Heart left ventricle (tissue), 16 donors: ENCODE results near the gene USP40. TPM values are rescaled to one million over a fixed set of nuclear protein-coding genes. Genes with fewer than 3 reads are reported as not detected.
"Not testable (repeated sequence)": the region's sequence is repeated elsewhere in the genome, so short reads cannot be mapped to it uniquely, and the experiment has no call there.

Source experiments
- ATAC-seq, 4 donors: fragments of 200-7000 bp; cut with Tn5 transposase; one replicate each; pipeline ENCODE4 v1.9.1; 2020 to 2022; ENCODE audit warnings: moderate library complexity in 4 of 4, mild to moderate bottlenecking in 3 of 4, moderate number of reproducible peaks in 1 of 4
- DNase-seq, 5 donors: peaks; one replicate each; pipeline ENCODE4 v3.0.0-alpha.2; 2020
- H3K27ac ChIP-seq, 12 donors: fragments of 200-600 bp; sonication (generic) in 4 of 12; one replicate each; pipeline versions ENCODE4 v1.5.0 to v1.8.0; 2016 to 2022; ENCODE audit warnings: mild to moderate bottlenecking in 2 of 12
- H3K27me3 ChIP-seq, 9 donors: fragments of 200-600 bp; sonication (generic) in 2 of 9; one replicate each; pipeline versions ENCODE4 v1.5.1 to v1.8.0; 2016 to 2022; ENCODE audit warnings: mild to moderate bottlenecking in 3 of 9
- H3K36me3 ChIP-seq, 9 donors: fragments of 200-600 bp; sonication (generic) in 2 of 9; one replicate each; pipeline versions ENCODE4 v1.5.0 to v1.8.0; 2018 to 2022; ENCODE audit warnings: mild to moderate bottlenecking in 2 of 9
- H3K4me1 ChIP-seq, 12 donors: fragments of 200-600 bp; sonication (generic) in 4 of 12; one replicate each; pipeline versions ENCODE4 v1.5.0 to v1.8.0; 2016 to 2022; ENCODE audit warnings: mild to moderate bottlenecking in 3 of 12
- H3K4me3 ChIP-seq, 12 donors: fragments of 200-600 bp; sonication (generic) in 4 of 12; one replicate each; pipeline versions ENCODE4 v1.5.0 to v1.8.0; 2017 to 2022; ENCODE audit warnings: mild to moderate bottlenecking in 9 of 12, moderate library complexity in 4 of 12
- H3K9me3 ChIP-seq, 12 donors: fragments of 200-600 bp; sonication (generic) in 4 of 12; one replicate each; pipeline versions ENCODE4 v1.5.0 to v1.8.0; 2016 to 2022; ENCODE audit warnings: mild to moderate bottlenecking in 1 of 12
- POLR2A ChIP-seq, 2 donors: fragments of 450-650 bp; IDR thresholded peaks; one replicate each; pipeline ENCODE4 v1.6.1; 2017; ENCODE audit warnings: antibody characterized with exemption in 2 of 2, mild to moderate bottlenecking in 2 of 2, moderate library complexity in 2 of 2
- WGBS, 4 donors: extraction: QIAGEN DNeasy Blood & Tissue Kit in 2 of 4; methylation state at CpG; one replicate each; pipeline versions ENCODE4 v1.1.5 to v1.1.7; 2013 to 2018; 5-methylcytosine and 5-hydroxymethylcytosine counted together
- intact Hi-C, 10 donors: fragments of 100-400 bp; cut with DNase I; formaldehyde crosslinking; loops; one replicate each; pipeline versions ENCODE4 v1.11.1 to v1.14.2; 2022
- polyA plus RNA-seq, 2 donors: library from polyadenylated mRNA; stranded (reverse); fragments of 200-250 nt; gene quantifications; one replicate each; pipeline ENCODE4 v1.2.3, GENCODE V29; 2013
- total RNA-seq, 9 donors: library from RNA; depleted of rRNA in 2 of 9; stranded (reverse); fragments of >200 nt in 2 of 9; fragmentation: NEBNext Ultra II Directional in 3 of 9; extraction: Animal tissue kit (Norgen Biotek cat#: 25700) in 3 of 9; gene quantifications; one replicate each; pipeline versions ENCODE4 v1.1.0 to v1.2.4, GENCODE V29; 2016 to 2023
- TF ChIP-seq, protein P1 (sequence below), 12 donors: fragments of 200-600 bp; sonication (generic) in 4 of 12; IDR thresholded peaks; one replicate each; pipeline versions ENCODE4 v1.5.0 to v1.8.0; 2018 to 2022; ENCODE audit warnings: antibody characterized with exemption in 12 of 12, mild to moderate bottlenecking in 5 of 12
- donor health status: ischemic (EF 13 %, LVEDD 7.1; RV severe dilation, severe dysfunction).
- donor health status: healthy with polysubstance abuse.
- donor health status: DM: no; HTN: yes; CAD: no.
- donor health status: DM: no; HTN: no; CAD: no.
- donor health status: ischemic (EF 25% LVEDD 6.9; RV normal size, moderate dysfunction).
- donor health status: ischemic (EF 25% LVEDD 5.7; RV mildly dilated, moderate dysfunction).
- donor health status: healthy.
- donor health status: DM: yes; HTN: yes; CAD: no.
- donor health status: ischemic (EF 35%, LVEDD 5.7; RV mildly dilated, moderate dysfunction).
- donor health status: nonischemic (EF 11% LVEDD 7.7; RV severe dilation, severe dysfunction).
- donor health status: DM: yes; HTN: yes; CAD: no.
- donor health status: PGD.
- donor health status: ischemic (EF 29% LVEDD 5.4; RV normal size, mild dysfunction).
- donor health status: nonischemic (EF 23%, LVEDD 6.1; RV moderate dilation, normal function).

USP40 gene
- total and polyA plus RNA-seq, 11 donors = 11.1 to 21.8 (median 18.2) TPM

DNA sequence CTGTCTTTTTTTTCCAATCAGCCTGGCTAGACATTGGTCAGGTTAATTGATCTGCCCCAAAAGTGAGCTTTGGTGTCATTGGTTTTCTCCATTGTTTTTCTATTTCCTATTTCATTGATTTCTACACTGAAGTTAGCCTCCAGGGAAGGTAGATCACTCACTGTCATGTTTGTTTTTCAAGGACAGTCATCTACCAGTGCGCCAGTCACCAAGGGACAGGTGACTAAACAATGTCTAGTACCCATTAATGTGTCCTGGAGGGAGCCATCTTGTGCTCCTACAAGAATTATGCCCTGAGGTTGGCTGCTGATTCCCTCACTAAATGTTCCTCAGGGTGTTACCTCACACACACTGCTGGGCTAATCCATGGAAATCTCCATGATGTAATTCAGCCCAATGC is 17.6 kb upstream of the USP40 start:
- H3K4me1 ChIP-seq = no peaks in the 10 kb centered on the region
- no peak for TF ChIP-seq POLR2A (IDR thresholded peaks at IDR 0.05)
- TF ChIP-seq, protein P1, sequence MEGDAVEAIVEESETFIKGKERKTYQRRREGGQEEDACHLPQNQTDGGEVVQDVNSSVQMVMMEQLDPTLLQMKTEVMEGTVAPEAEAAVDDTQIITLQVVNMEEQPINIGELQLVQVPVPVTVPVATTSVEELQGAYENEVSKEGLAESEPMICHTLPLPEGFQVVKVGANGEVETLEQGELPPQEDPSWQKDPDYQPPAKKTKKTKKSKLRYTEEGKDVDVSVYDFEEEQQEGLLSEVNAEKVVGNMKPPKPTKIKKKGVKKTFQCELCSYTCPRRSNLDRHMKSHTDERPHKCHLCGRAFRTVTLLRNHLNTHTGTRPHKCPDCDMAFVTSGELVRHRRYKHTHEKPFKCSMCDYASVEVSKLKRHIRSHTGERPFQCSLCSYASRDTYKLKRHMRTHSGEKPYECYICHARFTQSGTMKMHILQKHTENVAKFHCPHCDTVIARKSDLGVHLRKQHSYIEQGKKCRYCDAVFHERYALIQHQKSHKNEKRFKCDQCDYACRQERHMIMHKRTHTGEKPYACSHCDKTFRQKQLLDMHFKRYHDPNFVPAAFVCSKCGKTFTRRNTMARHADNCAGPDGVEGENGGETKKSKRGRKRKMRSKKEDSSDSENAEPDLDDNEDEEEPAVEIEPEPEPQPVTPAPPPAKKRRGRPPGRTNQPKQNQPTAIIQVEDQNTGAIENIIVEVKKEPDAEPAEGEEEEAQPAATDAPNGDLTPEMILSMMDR (IDR thresholded peaks at IDR 0.05) = no peak
- intact Hi-C loops = no loop called here
- 92 to 100% (median 94%) methylated on average over 1 of the region's 1 CpG for WGBS, 4 donors
- DNase-seq (no peak), ATAC-seq (no peak)
- no peaks in the 10 kb centered on the region for H3K36me3 ChIP-seq
- peaks cover 0 to 12% (median 0%) of the 10 kb centered on the region in 9 donors for H3K27me3 ChIP-seq
- H3K4me3 ChIP-seq = no peak overlapping the region
- H3K27ac ChIP-seq = no peak overlapping the region
- no peaks in the 10 kb centered on the region for H3K9me3 ChIP-seq

DNA sequence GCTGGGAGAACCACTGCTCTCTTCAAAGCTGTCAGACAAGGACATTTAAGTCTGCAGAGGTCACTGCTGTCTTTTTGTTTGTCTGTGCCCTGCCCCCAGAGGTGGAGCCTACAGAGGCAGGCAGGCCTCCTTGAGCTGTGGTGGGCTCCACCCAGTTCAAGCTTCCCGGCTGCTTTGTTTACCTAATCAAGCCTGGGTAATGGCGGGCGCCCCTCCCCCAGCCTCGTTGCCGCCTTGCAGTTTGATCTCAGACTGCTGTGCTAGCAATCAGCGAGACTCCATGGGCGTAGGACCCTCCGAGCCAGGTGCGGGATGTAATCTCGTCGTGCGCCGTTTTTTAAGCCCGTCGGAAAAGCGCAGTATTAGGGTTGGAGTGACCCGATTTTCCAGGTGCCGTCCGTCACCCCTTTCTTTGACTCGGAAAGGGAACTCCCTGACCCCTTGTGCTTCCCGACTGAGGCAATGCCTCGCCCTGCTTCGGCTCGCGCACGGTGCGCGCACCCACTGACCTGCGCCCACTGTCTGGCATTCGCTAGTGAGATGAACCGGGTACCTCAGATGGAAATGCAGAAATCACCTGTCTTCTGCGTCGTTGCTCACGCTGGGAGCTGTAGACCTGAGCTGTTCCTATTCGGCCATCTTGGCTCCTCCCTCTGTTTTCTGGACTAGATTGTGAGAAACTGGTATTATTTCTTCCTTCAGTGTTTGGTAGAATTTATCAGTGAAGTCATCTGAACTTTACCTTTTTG is 16.8 kb upstream of the USP40 start:
- Histone ChIP-seq H3K27me3 (peaks cover 0 to 12% (median 0%) of the 10 kb centered on the region in 9 donors), H3K4me3 (peak overlapping the region in 1 of 12 donors; percentile 16)
- H3K9me3 ChIP-seq, ATAC-seq, H3K36me3 ChIP-seq, DNase-seq, intact Hi-C loops, H3K27ac ChIP-seq, H3K4me1 ChIP-seq: not testable (repeated sequence)
- 76 to 91% (median 84%) methylated on average over 30 to 35 of the region's 35 CpGs for WGBS, 4 donors

GRCh38 chr2:233577341-233577740 is 10.8 kb upstream of the USP40 start:
- H3K27me3 ChIP-seq, H3K9me3 ChIP-seq, H3K4me1 ChIP-seq, intact Hi-C loops, H3K4me3 ChIP-seq, H3K36me3 ChIP-seq, ATAC-seq, H3K27ac ChIP-seq, DNase-seq: not testable (repeated sequence)
- 46 to 61% (median 52%) methylated on average over 5 of the region's 5 CpGs for WGBS, 4 donors

GRCh38 chr2:233572468-233572867 is 5.9 kb upstream of the USP40 start:
- H3K27me3 ChIP-seq = no peaks in the 10 kb centered on the region
- no peaks in the 10 kb centered on the region for H3K36me3 ChIP-seq
- no peak for ATAC-seq
- H3K4me1 ChIP-seq = no peaks in the 10 kb centered on the region
- no peak overlapping the region for H3K27ac ChIP-seq
- 82 to 93% (median 85%) methylated on average over 4 of the region's 4 CpGs for WGBS, 4 donors
- intact Hi-C loops = no loop called here
- TF ChIP-seq POLR2A (IDR thresholded peaks at IDR 0.05) = no peak
- TF ChIP-seq, protein P1 (IDR thresholded peaks at IDR 0.05) = no peak
- no peak for DNase-seq
- no peak overlapping the region for H3K4me3 ChIP-seq
- H3K9me3 ChIP-seq = no peaks in the 10 kb centered on the region

- intact Hi-C loops = no loop called here
- Histone ChIP-seq H3K4me3 (no peak overlapping the region), H3K27ac (no peak overlapping the region), H3K36me3 (no peaks in the 10 kb centered on the region), H3K9me3 (no peaks in the 10 kb centered on the region), H3K4me1 (no peaks in the 10 kb centered on the region), H3K27me3 (no peaks in the 10 kb centered on the region)
- 79 to 91% (median 85%) methylated on average over 2 of the region's 2 CpGs for WGBS, 4 donors
- TF ChIP-seq POLR2A (IDR thresholded peaks at IDR 0.05) = no peak
- TF ChIP-seq, protein P1 (IDR thresholded peaks at IDR 0.05) = no peak
- DNase-seq (no peak), ATAC-seq (no peak)
Measured at GRCh38 chr2:233571462-233571861, 4.9 kb upstream of the USP40 start.
